NCI-H1048 (cell line): ENCODE measurements around the gene CLSTN1.

ENCODE experiments used
- DNase-seq: peaks from one replicate; lab custom pipeline; 2025; lab: John Stamatoyannopoulos, UW

The CLSTN1 gene

DNA sequence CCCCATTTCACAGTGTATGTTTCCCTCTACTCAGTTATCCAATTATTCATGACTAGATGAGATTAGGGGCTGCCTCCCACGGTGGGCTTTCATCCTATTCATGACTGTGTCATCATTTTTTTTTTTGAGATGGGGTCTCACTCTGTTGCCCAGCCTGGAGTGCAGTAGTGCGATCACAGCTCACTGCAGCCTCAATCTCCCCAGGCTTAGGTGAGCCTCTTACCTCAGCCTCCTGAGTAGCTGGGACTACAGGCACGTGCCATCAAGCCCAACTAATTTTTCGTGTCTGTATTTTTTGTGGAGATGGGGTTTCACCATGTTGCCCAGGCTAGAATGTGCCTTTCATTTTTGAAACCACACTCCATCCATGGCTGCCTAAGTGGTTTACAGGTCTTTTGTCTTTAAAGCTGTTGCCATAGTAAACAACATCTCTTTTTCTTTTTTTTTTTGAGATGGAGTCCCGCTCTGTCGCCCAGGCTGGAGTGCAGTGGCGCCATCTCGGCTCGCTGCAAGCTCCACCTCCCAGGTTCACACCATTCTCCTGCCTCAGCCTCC lies 112.2 kb downstream of the CLSTN1 start:
- no peak for DNase-seq

DNA sequence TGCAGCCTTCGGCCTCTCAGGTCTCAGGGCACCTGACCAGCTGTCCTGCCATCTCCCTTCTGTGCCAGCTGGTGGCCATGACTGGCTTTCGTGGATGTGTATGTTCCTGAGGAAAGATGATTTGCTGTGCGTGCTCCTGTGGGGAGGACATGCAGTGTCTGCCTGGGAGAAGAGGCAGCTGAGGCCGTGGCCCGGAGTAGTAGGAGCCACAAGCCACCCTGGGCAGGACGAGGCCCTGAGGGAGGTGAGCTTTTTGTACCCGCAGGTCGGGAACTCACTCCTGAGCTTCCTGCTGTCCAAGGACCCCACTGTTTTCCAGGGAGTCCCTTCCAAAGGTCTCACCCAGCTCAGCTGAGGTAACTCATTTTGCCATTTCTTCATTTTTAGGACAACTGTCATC lies 113.7 kb downstream of the CLSTN1 start:
- no peak for DNase-seq

DNA sequence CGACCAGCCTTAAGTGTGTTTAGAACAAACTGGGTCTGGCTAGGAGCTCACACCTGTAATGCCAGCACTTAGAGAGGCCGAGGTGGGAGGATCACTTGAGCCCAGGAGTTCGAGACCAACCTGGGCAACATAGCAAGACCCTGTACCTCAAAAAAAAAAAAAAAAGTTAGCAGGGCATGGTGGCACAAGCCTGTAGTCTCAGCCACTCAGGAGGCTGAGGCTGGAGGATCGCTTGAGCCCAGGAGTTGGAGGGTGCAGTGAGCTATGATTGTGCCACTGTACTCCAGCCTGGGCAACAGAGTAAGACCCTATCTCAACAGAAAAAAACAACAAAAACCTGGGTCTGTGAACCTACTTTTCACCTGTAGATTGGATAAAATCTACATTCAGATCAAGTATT lies 117.6 kb downstream of the CLSTN1 start:
- no peak for DNase-seq

DNA sequence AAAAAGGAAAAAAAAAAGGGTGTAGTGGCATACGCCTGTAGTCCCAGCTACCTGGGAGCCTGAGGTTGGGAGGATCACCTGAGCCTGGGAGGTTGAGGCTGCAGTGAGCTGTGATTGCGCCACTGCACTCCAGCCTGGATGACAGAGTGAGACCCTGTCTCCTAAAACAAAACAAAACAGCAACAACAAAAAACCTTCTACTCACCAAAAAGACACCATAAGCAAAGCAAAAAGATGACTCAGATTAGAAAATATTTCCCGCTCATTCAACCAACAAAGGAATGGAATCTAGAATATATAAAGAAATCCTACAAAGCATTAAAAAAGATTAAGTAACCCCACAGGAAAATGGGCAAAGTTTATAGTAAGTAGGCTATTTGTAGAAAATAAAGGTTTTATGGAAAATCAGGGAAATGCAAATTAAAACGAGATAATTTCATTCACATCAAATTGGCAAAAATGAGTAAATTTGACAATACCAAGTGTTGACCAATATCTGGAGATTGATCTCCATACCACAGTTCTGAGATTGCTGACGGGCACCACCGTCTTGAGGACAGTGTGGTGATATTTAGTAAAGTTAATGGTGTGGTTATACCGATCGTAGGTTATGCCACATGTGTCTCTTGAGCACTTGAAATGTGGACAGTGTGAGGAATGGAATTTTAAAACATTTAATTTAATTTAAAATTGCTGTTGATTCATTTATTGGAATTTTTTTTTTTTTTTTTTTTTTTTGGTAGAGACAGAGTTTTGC lies 118.2 kb downstream of the CLSTN1 start:
- DNase-seq, result no peak

DNA sequence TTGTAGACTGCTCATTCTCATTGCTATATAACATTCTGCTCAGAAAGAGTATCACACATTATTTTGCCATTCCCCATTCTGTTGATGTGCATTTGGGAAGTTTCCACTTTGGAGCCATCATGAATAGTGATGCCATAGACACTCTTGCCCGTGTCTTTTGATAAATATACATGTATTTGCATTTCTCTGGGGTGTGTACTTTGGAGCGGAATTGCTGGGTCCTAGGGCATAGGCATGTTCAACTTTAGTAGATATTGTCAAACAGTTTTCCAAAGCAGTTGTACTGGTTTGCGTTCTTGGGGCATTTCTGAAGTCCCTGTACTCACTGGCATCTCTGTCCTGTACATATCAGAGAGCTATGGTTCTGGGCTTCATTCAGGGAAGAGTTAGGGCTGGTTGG lies 120.1 kb downstream of the CLSTN1 start:
- DNase-seq, result no peak

DNA sequence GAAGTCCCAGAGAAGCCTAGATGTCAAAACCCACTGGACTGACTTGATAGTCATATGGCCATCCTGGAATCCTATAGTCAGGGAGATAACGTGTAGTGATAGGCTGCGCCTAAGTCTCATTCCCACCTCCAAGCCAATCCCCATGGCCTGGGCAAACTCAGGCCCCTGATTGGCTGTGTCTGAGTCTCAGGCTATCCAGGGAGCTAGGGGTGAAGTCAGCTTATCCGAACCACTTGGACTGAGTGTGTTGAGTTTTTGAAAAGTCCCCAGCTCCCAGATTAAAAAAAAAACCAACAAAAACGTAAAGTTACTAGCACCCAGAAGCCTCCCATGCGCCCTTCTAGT lies 120.6 kb downstream of the CLSTN1 start:
- DNase-seq, result no peak

DNA sequence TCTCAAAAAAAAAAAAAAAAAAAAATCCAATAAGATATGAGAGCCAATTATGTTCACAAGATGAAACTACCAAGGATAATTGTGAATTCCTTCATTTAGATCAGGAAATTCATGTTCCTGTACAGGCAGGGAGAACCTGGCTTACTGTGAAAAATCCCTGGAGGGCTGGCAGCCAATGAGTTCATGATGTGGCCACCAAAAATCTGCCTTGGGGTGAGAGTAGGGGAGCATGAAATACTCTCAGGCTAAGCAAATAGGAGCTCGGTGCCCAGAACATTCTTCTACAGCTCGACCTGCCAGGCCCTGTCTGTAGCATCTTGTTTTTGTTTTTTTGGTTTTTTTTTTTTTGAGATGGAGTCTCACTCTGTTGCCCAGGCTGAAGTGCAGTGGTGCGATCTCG lies 122.1 kb downstream of the CLSTN1 start:
- DNase-seq, result no peak

DNA sequence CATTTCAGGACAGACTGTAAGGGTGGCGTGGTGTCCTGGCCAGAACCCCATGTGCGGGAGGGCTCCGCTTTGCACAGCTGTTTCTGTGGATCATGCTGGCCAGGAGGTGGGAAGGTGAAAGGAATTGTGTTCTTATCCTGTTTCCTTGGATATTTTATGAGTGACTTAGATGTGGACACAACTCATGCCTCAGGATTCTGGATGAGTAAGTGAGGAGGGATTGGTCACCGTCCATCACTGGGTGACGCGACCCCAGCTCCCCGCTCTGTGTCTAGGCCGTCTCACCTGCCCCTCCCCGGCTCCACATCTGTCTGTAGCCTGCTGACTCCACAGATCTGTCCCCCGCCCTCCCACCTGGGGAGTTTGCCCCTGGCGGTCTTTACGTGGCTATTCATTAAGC lies 123.4 kb downstream of the CLSTN1 start:
- no peak for DNase-seq

DNA sequence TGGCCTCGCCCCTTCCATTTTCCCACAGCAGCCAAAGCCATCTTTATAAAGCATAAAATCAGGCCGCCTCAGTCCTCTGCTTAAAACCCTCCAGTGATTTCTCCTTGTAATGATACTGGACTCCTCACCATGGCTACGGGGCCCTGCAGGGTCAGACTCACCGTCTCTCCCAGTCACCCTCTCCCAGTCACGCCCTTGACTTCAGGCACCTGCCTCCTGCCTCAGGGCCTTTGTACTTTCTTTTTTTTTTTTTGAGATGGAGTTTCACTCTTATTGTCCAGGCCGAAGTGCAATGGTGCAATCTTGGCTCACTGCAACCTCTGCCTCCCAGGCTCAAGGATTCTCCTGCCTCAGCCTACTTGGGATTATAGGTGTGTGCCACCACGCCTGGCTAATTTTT lies 124.4 kb downstream of the CLSTN1 start:
- no peak for DNase-seq

DNA sequence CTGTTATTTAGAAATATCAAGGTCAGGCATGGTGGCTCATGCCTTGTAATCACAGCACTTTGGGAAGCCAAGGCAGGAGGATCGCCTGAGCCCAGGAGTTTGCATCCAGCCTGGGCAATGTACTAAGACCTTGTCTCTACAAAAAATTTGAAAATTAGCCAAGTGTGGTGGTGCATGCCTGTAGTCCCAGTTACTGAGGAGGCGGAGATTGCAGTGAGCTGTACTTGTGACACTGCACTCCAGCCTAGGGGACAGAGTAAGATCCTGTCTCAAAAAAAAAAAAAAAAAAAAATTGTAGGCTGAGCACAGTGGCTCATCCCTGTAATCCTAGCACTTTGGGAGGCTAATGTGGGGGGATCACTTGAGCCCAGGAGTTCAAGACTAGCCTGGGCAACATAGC lies 127.0 kb downstream of the CLSTN1 start:
- no peak for DNase-seq

DNA sequence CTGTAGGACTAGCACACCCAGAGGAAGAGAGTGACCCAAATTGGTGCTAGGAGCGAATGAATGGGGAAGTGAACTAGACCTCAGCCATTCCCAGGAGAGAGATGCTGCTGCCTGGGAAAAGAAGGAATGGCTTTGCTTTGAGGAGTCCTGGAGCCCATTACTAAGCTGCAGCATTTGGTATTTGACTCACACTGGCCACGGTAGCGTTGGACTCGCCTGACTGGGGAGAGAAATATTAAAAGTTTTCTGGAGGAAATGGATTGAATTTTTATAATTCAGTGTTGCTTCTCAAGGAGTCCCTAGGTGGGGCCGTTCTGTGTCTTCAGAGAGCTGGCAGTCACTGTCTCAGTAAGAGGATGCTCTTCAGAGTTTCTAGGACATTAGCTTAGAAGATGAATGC lies 132.1 kb downstream of the CLSTN1 start:
- no peak for DNase-seq

DNA sequence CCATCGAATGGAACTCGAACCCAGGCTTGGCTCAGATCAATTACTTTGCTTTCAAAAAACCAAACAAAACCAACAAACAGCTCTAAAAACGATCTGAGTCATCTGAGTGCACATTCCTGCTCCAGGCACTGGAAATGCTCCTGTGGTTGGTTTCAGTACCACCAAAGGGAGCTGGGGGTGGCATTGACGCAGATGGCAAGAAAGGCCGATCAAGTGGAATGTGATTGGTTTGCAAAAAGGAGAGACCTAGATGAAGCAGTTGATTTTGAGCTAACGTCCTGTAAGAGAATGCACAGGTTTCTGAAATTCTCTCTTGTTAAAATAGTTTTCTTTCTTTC lies 132.7 kb downstream of the CLSTN1 start:
- no peak for DNase-seq

DNA sequence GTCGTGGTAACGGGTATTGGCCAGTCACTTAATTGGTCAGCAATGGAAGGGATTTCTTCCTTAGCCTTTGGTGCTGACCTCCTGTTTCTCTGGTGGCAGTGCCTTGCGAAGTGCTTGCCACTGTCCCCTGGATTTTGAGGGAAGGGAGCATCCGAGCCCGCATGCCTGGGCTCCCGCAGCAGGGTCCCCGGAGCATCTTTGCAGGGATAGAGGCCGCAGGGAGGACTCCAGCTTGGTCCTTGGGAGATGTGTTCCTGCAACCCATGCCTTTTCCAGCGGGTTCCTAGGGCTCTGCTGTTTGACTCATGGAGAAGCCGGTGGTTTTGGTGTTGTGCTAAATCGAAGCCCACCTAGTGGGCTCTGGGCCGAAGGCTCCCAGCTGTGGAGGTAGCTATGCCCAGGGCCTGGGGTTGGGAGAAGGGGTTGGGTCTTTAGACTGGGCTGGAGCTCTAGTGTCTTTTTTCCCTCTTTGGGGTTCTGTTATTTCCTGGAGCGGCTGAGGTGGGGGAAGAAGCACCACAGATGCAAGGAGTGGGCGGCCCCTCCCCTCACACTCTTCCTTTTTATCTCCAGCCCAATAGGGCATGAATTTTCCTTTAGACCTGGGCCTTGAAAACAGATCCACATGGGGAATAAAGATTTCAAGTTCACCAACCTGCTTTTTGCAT lies 133.2 kb downstream of the CLSTN1 start:
- DNase-seq, result no peak

DNA sequence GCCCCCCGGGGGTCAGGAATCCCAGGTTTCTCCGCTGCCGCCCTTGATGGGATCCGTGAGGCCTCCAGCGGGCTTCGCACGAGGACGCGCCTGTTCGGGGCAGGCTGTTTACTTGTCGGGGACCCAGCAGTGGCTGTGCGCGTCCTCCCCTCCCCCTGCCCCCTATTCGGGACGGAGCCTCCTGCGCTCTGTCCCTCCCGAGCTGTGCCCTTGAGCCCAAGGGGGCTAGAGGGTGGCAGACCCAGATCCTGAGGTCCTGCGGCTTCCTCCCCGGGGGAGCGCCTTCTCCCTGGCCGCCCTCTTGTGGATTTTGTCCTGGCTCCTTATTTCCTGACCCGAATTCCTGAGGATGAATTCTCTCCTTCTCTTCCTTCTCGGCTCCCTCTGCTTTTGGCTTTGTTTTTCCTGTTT lies 133.8 kb downstream of the CLSTN1 start:
- no peak for DNase-seq

DNA sequence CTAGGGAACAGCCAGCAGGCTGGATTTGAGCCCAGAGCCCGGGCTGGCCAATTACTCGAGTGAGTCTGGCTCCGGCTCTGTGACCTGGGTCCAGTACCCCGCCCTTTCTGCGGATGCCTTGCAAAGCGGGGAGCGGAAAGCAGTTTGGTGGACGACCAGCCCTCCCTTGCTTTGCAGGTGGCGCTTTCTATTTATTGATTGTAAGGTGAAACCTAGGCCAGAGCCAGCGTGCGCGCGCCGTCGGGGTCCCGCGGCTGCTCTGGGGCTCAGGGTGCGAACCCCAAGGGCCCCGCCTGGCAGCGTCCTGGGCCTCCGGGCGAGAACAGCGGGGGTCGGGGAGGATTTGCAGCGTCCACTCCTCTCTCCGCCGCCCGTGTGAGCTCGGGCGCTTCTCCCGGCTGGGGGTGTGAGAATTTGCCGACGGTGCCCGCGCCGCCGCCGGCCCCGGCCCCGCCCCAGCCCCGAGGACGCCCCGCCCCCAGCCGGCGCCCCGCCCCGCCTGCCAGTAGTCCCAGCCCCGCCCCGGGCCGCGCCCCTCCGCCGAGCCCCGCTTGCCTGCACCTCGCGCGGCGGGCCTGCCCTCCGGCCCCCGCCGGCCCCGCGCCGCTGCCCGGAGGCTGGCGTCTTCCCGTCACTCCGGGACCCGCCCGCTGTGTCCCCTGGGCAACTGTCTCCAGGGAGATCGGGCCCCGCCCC lies 134.6 kb downstream of the CLSTN1 start:
- peak; percentile 60 for DNase-seq

DNA sequence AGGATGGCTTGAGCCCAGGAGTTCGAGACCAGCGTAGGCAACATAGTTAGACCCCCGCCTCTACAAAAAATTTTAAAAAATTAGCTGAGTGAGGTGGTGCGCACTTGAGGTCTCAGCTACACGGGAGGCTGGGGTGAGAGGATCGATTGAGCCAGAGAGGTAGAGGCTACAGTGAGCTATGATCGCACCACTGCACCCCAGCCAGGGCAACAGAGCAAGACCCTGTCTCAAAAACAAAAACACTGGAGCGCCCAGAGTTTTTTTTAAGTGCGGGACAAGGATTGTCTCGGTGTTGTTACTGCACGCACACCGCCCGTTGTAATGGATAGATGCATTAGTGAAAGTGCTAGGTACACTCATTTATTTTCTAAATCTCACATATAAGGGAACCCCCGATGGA lies 135.2 kb downstream of the CLSTN1 start:
- DNase-seq, result no peak

DNA sequence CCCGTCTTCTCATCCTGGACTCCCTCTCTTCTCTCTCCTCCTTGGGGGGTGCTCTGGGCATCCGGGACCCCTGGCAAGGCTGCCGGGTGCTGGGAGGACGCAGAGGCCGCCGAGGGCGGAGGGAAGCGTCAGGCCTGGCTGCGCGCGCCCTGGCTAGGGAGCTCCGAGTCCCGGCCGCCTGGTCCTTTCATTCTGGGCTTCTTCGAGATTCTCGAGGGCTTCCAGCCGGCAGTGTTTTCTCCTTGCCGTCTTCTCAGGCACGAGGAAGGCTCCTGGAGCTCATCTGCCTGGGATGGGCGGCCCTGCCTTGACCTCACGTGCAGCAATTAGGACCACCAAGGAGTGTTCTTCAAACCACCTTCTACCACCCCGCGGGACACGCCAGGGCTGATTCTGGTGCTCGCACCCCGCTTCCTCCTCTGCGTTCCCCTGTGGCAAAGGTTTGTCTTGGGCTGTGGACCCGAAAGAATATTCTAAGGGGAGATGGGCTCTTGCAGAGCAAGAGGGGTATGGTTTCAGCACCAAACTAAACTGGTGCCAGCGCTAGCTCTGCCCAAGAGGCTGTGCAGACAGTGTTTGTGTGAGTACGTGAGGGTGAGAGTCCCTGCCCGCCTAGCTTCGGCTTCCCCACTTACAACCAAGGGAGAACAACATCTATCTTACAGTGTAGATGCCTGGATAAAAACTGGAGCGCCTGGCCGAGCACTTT lies 135.7 kb downstream of the CLSTN1 start:
- no peak for DNase-seq

DNA sequence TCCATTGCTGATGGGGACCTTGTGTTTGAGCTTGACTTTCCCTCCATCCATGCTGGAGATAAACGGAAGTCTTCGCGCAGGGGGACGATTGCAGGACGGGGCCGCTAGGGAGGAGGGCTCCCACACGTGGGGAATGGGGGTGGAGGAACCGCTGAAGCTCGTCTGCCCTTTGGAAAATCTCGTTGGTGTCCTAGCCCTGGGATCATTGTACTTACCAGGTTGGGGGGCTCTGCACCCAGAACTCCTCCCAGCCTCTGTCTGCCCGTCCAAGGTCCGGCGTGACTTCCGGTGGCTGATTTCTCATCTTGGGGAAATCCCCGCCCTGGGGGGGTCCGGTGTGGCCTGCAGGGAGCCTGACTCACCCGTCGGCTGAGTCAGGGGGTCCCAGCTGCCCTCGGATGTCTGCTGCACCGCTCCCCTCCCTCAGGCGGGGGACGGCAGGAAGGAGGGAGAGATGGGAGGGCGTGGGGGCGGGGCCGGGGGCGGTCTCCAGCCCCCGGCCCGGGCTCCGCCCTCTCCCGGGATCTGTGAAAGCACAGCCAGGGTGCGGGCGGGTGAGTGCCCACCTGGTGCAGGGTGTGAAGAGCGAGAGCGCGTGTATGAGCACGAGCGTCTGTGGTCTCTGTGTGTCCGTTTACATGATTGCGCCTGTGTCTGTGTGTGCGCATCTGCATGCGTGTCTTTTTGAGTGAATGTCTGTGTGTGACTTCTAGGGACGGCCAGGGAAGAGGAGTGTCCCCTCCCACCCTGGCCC lies 136.5 kb downstream of the CLSTN1 start:
- DNase-seq, result peak; percentile 31

DNA sequence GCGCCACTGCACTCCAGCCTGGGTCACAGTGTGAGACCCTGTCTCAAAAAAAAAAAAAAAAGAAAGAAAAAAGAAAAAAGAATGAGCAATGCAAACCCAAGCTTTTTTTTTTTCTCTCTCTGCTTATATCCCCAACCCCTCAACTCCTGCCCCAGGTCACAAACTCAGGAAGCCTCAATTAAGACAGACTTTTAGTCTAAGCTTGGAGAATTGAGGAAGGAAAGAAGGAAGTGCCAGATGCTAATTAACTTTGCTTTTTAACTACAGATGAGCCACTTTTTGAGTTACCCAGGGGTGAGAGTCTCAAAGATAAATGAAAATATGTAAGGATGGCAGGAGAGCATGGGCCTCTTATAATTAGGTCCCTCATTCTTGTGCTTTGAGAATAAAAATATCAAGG lies 139.0 kb downstream of the CLSTN1 start:
- no peak for DNase-seq

DNA sequence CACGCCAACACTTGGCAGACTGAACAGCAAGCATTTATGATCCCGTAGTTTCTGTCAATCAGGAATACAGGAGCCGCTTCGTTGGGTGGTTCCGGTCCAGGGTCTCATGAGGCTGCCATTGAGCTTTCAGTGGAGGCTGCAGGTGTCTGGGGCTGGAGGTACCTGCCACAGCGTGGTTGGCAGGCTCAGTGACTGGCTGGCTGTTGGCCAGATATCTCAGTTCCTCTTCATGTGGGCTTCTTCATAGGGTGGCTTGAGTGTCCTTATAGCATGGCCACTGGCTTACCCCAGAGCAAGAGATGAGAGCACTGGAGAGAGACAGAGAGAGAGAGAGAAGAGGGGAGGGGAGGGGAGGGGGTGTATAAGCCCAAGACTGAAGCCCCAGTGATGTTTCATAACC lies 142.9 kb downstream of the CLSTN1 start:
- DNase-seq, result no peak

DNA sequence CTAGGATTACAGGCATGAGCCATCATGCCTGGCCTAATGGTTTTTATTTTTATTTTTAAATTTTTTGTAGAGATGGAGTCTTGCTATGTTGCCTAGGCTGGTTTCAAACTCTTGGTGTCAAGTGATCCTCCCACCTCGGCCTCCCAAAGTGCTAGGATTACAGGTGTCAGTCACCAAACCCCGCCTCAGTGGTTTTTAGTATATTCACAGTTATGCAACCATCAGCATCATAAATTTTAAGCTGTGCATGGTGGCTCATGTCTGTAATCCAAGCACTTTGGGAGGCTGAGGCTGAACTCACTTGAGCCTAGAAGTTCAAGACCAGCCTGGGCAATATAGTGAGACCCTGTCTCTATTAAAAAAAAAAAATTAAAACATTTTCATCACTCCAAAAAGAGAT lies 143.7 kb downstream of the CLSTN1 start:
- DNase-seq, result no peak
